OCI-LY3 (cell line): ENCODE measurements around the gene CA12.

ENCODE experiments used
- CTCF ChIP-seq: fragments of 200-600, 300-600 bp; sonication (generic); IDR thresholded peaks from 2 replicates; pipeline ENCODE4 v1.5.1; 2014; ENCODE audit warnings: antibody characterized with exemption, low read length, low read depth
- EZH2phosphoT487 ChIP-seq: fragments of 200-600 bp; shearing (Covaris generic); IDR thresholded peaks from 2 replicates; pipeline ENCODE4 v1.6.1; 2018; ENCODE audit warnings: antibody characterized with exemption, mixed run types, low read depth

GRCh38 chr15:63283126-63283525 is 98.5 kb downstream of the CA12 start:
- TF ChIP-seq CTCF (no peak), EZH2phosphoT487 (no peak)
